ENCODE measurements around the gene POMC.
"Not testable (repeated sequence)": the region's sequence is repeated elsewhere in the genome, so short reads cannot be mapped to it uniquely, and the experiment has no call there.

POMC gene

GRCh38 chr2:25168256-25169072 is at the start of gene POMC:
TSS of gene POMC (minus strand) at chr2:25168580. CDS start at chr2:25164772, 3,808 bp downstream.
- FAIRE-seq = no peak

GRCh38 chr2:25218100-25218499 is 49.7 kb upstream of the POMC start:
- FAIRE-seq = no peak

DNA sequence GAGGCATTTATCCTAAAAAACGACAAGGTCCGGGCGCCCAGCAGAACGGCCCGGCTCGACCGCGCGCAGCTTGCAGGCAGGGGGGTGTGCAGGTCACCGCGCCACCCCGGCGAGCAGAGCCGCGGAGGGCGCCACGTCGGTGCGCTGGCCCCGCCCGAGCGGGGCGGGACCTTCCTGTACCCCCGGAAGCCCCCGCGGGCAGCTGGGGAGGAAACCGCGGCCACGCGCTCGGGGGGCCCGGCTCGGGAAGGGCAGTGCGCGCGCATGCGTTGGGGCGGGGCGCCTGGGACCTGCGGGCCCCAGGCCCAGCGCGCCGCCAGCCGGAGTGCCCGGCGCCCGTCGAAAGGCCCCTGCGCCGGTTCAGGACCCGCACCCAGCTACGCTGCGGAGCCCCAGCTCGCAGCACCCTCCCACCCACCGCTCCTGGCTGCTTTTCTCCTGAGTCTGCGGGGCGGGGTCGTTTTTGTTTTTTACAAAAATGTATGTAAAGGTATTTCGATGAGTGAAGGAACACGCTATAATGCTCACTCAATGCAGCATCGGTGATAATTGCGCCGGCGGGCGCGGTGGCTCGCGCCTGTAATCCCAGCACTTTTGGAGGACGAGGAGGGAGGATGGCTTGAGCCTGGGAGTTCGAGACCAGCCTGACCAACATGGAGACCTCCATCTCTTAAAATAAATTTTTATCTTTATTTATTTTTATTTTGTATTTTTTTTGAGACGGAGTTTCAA is 47.7 kb upstream of the POMC start:
- FAIRE-seq = no peak

- FAIRE-seq = no peak
Measured at GRCh38 chr2:25215232-25215631, 46.9 kb upstream of the POMC start.

- FAIRE-seq = no peak
Measured at GRCh38 chr2:25213229-25213628, 44.8 kb upstream of the POMC start.

DNA sequence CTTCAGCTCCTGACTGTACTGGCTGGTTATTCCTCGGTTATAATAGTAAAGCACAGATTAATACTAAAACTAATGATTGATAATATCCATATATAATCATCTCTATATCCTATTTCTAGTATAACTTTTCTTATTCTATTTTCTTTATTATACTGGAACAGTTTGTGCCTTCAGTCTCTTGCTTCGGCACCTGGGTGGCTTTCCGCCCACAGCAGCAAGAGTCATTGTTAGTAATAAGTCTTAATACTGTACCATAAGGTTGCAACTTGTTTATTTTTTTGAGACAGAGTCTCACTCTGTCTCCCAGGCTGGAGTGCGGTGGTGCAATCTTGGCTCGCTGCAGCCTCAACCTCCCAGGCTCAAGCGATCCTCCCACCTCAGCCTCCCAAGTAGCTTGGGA is 42.5 kb upstream of the POMC start:
- not testable (repeated sequence) for FAIRE-seq

GRCh38 chr2:25207078-25207545 is 38.7 kb upstream of the POMC start:
- no peak for FAIRE-seq

GRCh38 chr2:25204190-25204838 is 35.9 kb upstream of the POMC start:
- FAIRE-seq = no peak

GRCh38 chr2:25202275-25202674 is 33.9 kb upstream of the POMC start:
- FAIRE-seq = no peak

DNA sequence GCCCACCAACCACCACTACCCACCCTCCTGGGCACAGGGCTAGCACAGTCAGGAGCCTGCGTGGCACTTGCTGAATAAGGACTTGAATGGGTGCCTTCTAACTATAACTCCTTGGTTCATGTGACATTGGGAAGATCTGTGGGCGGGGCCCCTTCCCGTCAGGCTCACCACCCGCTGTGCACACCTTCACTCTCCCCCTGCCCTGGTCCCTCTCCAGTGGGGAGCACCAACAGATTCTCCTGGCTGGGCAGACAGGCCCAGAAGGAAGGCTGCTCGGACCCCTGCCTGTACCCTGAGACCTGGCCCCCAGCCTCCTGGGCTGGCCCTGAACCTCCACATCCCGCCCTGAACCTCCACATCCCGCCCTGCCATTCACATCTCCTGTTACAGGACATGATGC is 33.4 kb upstream of the POMC start:
- no peak for FAIRE-seq

- no peak for FAIRE-seq
Measured at GRCh38 chr2:25201265-25201664, 32.9 kb upstream of the POMC start.

DNA sequence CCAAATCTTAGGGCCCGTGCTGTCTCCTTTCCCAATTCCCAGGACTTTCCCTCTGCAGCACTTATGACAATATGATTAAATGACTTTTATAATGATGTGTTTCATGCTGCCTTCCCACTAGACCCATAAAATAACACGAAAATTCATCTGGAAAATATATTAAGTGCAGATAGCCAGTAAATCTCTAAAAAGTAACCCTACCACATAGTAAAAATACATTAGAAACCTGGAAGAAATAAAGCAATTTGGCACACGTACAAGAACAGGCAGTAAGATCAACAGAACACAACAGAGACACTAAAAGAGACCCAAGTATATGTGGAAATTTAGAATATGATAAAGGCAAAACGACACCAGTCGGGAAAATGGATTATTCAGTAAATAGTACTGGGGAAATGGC is 30.2 kb upstream of the POMC start:
- FAIRE-seq = no peak

DNA sequence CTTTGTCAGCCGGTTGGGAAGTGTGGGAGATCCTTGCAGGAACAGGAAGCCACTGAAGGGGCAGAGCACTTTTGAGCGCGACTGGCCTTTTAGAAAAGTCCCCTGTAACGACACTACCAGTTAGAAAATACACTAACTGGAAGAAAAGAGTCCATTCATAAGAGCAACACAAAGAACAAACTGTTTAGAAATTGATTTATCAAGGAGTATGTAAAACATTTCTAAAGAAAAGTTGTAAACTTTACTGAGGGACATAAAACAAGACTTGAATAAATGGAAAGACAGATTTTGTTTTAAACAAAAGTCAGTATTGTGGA is 29.8 kb upstream of the POMC start:
- FAIRE-seq = no peak

DNA sequence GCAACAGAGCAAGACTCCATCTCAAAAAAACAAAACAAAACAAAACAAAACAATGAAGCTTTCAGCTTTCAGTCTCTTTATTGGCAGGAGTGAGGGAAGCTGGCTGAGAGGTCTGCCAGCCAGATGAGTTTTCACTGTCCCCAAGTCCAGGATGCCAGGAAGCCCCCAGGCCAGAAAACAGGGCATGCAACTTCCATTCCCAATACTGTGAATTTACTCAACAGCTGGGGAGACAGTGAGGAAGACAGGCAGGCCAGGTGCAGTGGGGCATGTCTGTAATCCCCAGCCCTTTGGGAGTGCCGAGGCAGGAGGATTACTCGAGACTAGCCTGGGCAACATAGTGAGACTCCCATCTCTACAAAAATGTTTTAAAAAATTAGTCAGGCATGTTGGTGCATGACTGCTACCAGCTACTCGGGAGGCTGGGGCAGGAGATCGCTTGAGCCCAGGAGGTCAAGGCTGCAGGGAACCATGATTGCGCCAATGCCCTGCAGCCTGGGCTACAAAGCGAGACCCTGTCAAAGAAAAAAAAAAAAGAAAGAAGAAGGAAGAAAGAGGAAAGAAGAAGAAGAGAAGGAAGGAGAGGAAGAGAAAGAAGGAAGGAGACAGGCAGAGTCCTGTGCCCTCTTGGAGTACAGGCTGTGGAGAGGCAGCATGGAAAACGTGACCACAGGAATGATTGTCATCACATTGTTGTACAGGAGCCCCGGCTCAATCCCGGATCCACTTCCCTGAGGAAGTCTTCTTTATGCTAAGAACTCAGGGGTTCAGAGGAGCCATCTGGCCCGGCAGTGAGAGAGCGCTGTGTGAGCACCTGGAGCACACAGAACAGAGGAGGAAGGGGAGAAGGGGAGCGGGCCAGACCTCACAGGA is 29.2 kb upstream of the POMC start:
- FAIRE-seq = no peak

GRCh38 chr2:25194576-25195122 is 26.3 kb upstream of the POMC start:
- FAIRE-seq = no peak

DNA sequence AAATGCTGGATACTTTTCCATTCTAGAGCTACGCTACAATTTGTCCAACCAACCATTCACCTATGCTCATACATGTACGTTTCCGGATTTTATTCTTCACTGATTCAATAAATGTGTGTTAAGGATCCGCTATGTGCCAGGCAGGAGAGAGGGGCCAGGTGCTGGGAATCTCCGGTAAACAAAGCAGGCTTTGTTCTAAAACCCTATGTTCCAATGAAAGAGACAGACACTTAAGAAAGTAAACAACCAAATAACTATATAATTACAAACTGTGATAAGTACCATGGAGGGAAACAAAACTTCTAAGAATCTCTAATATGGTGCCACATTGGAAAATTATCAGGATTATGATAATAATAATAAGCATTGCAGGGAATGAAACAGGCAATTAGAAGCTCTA is 22.2 kb upstream of the POMC start:
- no peak for FAIRE-seq

- no peak for FAIRE-seq
Measured at GRCh38 chr2:25188405-25188804, 20.0 kb upstream of the POMC start.

DNA sequence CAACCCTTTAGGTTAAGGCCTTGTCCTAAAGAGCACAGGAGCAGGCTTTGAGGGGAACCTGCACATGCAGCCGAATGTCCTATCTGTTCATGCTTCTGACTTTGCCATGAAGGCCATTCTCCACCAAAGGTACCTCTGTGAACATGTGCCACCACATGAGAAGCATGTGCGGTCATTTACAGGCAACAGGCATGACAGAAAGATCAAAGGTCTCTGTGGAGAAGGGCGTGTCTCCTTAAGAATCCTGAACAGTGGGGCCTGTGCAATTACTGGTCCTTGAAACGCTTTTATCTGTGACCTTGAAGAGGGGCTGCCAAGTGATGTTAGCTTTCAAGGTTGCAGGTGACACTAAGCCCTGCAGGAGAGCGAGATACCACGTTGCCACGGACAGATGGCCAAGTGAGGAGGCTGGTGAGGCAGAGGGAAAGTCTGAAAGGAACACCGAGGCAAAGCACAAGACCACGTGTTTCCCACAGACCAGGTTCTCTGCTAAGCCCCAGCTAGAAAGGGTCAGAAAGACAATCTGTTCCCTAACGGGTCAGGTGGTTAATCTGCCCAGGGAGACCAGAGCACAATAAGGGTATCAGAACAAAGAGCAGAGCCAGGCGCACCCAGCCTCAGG is 19.5 kb upstream of the POMC start:
- no peak for FAIRE-seq

- FAIRE-seq = no peak
Measured at GRCh38 chr2:25184254-25184653, 15.9 kb upstream of the POMC start.

- no peak for FAIRE-seq
Measured at GRCh38 chr2:25178976-25179375, 10.6 kb upstream of the POMC start.

DNA sequence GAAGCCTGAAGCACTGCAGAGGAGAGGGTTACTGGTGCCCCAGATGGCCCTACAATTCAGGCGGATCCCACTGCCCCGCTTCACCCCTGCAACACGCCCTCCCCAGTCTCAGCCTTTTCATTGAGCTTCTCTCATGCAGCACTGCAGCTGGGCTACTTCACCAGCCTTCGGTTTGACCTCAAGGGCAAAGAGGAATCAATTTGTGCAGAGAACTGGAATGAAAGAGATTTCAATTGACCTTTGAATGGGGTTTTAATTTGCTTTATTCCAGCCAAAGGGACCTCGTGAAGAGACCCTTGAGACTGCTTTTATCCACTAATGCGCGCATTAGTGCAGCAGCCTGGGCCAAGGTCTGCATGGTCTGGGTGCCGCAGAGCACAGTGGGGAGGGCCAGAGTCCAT is 8.8 kb upstream of the POMC start:
- no peak for FAIRE-seq

- no peak for FAIRE-seq
Measured at GRCh38 chr2:25176541-25177181, 8.3 kb upstream of the POMC start.

Data from islet of Langerhans (tissue), 1 donor.